ENCODE measurements around the gene CORO6.

Gene CORO6

GRCh38 chr17:29590411-29591145, 32.1 kb downstream of the CORO6 start:
- DNase-seq = peak; percentile 63

- peak; percentile 87 for DNase-seq
These were observed 32.9 kb downstream of the CORO6 start, which contains the start of gene GIT1 for GRCh38 chr17:29589524-29590410. GIT1 (minus strand) TSS chr17:29589648; CDS start chr17:29589378, 270 bp downstream.

DNA sequence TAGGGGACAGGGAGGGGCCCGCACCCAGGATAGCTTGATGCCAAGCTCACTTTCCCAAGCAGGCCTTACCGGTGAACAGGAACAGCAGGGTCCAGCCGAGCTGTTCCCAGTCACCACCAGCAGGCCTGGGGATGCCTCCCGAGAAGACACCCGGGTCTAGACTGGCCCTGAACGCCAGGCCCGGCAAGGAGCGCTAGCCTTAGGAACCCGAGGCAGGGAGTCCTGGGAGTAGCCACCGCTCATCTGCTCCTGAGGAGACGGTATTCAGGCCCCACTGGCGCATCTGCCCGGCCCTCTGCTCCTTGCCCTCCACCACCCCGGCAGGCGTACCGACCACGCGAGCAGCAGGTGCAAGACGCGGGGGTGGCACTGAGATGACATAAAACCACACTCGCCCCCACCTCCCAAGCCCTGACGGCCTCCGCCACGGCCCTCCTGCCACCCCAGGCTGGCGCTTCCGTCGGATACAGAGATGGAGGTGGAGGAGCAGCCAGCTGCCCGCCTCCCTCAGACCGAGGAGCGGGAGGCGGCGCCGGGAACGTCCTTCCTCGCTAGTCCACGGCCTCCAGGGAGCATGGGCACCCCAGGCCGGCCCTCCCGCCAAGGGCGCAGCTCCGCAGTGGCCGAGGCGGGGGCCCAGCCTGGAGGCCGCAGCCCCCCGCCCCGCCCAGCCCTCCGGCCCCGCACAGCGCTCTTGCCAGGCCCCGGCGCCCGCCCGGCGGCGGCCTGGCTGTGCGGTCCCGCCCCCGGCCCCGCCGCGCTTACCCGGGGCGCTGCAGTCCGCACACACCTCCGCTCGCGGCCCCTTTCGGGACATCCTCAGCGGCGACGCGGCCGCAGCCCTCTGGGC, 33.9 kb downstream of the CORO6 start:
- DNase-seq = no peak

GRCh38 chr17:29588017-29588561, 34.6 kb downstream of the CORO6 start:
- no peak for DNase-seq

- DNase-seq = no peak
These were observed 35.1 kb downstream of the CORO6 start for GRCh38 chr17:29587591-29587990.

GRCh38 chr17:29586676-29587469, 35.8 kb downstream of the CORO6 start:
- DNase-seq = no peak

DNA sequence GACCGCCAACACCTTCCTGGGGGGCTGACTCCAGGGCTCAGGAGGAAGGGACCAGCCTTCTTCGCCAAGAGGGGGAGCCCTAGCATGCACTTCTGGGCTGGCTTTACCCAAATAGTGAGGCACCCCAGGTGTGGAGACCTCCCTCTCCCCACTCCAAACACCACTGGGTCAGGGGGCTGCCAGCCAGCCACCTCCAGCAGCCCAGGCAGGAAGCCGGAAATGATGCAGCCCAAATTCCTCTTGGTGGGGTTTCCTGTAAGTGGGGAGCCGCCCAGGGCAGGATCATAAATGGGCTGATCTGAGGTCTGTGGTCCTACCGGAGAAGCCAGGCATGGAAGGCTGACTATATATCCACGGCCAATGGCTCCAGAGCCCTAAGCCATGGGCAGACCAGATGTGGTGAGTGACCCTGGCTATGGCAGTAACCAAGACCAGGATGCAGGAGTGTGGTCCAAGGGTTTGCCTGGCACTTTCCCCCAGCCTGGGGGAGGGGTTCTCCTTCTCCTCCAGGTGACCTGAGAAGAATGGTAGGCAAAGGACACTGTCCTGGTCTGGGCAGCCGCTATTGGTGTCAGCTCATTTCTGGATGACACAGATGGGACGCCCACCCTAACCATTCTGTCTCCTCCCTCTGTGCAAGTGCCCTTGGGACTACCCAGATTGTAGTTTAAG, 37.5 kb downstream of the CORO6 start:
- peak; percentile 26 for DNase-seq

DNA sequence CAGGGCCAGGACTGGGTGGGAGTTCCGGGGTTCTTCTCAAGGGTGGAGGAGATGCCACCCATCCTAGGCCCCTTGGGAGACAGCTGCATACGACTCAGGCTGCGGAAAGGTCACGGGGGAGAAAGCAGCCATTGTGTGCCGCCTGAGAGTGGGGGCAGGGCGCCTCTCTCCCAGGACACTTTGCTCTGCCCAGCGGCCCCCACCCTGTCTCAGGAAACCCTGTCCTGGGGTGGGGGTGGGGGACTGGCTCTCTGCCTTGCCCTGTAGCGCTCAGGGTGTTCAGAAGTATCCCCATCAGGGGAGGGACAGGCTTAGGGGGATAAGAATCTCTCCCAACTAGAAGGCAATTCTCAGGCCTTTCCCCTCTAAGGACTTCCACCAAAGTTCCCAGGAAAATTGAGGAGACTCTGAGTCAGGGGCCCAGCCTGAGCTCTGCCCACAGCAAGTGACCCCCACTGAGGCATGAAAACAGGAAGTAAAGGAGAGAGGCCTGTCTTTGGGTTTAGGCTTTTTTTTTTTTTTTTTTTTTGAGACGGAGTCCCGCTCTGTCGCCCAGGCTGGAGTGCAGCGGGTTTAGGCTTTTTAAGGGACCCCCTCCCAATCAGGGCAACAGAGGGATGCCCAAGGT, 38.1 kb downstream of the CORO6 start:
- no peak for DNase-seq

GRCh38 chr17:29583324-29584248, 39.1 kb downstream of the CORO6 start:
- no peak for DNase-seq

GRCh38 chr17:29582772-29583171, 39.9 kb downstream of the CORO6 start:
- DNase-seq = no peak

- no peak for DNase-seq
These were observed 40.4 kb downstream of the CORO6 start for GRCh38 chr17:29582254-29582765.

DNA sequence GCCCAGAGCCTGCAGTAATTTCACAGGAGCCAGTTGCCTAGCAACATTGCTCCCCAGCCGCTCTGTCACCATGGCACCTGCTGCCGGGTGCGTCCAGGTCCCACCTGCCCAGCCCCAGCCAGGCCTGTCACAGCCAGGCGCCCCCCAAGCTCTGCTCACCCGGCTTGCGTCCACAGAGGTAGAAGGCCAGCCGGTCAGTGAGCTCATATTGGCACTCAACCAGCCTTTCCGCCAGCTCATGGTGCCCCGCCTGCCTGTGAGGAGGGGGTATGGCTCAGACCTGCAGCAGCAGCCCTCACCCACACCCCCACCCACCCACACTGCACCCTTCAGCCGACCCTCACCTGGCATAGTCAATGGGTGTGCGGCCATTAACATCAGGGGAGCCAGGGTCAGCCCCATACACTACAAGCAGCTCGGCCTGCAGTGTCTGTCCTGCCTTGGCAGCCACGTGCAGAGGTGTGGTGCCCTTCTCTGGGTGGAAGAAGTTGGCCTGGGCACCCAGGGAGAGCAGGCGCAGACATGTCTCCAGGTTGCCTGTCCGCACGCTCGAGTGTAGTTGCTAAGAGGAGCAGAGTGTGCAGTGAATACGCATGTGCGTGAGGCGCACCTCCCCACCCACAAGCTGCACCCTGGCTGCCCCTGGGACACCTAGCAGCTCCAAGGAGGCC, 41.0 kb downstream of the CORO6 start:
- no peak for DNase-seq

DNA sequence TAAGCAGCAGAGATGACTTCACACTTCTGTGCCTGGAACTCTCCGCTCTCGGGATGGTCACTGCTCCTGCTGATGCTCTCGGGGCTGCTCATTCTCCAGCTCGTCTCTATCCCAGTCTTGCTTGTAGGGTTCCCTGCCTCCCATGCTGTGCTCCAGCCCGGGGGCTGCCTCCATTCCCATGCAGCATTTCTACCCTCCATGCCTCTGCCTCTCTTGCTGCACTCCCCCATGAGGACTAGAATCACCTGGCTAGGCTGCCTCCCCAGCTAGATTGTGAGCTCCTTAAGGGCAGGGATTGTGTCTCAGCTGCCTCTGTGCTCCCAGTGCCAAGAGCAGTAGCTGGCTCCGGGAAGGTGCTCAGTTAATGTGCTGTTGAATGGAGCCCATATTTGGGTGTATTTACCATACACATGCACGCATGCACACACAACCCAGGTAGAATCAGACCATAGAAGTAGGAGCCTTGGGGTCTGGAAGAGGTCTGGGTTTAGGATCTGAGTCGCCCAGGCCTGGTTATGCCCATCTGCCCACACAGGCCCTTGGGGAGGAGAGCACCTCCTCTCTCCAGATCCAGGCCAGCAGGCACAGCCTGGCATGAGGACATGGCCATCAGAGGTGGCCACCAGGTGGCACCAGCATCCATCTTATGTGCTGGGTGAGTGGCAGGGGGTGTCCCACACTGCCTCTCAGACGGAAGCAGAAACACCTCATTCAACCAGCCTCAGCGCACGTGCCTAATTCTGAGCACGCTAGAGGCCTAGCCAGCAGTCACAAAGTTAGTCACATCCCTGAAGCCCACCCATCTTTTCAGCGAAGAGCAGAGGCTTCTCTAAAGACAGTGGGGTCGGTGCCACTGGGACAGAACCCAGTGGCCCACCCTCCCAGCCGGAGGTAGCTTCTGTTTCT, 42.6 kb downstream of the CORO6 start:
- DNase-seq = peak; percentile 77

GRCh38 chr17:29578626-29579485, 43.9 kb downstream of the CORO6 start:
- no peak for DNase-seq

- DNase-seq = no peak
These were observed 45.1 kb downstream of the CORO6 start for GRCh38 chr17:29577385-29578211.

DNA sequence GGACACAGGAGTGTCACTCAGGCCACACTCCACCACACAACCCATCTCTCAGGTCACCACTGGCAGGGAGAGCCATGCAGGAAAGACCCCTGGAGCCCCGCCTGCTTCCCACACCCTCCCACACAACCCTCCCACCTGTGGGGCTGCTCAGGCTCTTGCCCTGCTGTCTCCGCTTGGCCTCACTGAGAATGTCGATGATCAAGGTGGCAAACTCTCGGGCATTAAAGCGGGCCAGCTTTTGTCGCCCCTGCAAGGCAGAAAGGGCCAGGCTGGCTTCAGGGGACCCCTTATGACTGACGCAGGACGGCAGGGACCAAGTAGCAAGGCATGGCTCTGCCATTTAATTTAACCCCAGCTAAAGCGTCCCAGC, 45.7 kb downstream of the CORO6 start:
- no peak for DNase-seq

Data from fibroblast of skin of abdomen (primary cell).